GM18858 (cell line): ENCODE measurements around the gene RGSL1.
A peak's percentile ranks its signal among the peaks of the same experiment; 100 is the strongest.

Experiments used
- ATAC-seq: cut with Tn5 transposase; IDR thresholded peaks from one replicate; pipeline ENCODE4 v1.9.1; 2021; ENCODE audit not compliant: unreplicated experiment

The RGSL1 gene

DNA sequence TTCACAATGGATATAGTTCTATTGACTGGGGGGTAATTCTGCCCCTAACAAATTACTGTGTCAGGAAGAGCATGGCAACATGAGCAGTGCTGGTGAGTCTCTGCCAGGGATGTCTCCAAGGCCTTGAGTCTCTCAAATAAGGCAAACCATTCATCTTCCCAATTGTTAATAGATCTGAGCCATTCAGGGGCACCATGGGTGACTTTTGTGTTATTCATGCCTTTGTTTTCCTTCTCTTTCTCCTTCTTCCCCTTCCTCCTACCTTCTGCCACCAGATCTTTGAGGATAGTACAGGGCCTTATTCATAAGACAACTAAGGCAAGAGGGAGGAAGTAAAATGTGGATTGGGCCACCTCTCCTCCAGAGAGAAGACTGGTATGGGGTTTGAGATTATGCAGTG is at the start of gene RGSL1:
TSS of gene RGSL1 (plus strand) at position 60 of the 400 bp plus-strand sequence. CDS start at position 80, 20 bp downstream.
- no peak for ATAC-seq

DNA sequence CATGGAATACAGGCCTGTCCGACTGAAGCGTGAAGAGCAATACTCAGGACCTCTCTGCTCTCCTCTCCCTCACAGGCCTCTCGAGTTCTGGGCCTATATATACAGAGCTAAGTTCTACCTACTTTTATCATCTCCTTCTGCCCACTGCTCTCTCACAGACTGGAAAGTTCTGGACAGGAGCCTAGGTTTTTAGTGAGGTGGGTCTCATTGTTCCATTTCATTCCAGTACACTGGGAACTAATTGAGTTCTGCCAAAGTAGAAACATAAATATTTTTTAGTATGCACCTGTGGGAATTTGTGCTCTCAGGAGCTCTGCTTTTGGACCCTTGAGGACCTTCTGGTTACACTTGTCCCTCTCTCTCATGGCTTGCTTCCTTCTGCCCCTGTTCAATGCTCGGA is 49.4 kb upstream of the RGSL1 start, which contains the start of gene TEDDM1:
TSS of gene TEDDM1 (minus strand) at position 101 of the 400 bp plus-strand sequence. CDS start 182 bp downstream, outside the sequence.
- no peak for ATAC-seq

- no peak for ATAC-seq
These were observed 45.2 kb upstream of the RGSL1 start for GRCh38 chr1:182404781-182405180.

DNA sequence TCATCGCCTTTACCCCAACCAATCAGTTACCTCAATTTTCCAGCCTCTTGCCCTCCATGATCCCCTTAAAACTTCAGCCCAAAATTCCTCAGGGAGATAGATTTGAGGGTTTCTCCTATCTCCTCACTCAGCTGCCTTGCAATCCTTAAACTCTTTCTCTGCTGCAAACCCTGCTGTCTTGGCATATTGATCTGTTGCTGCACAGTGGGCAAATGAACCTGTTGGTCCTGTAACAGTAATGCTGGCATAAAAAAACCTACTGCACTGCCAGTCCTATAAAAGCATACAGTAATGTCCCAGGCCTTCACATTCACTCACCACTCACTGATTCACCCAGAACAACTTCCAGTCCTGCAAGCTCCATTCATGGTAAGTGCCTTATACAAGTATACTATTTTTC is 44.4 kb upstream of the RGSL1 start:
- no peak for ATAC-seq

- no peak for ATAC-seq
These were observed 43.9 kb upstream of the RGSL1 start for GRCh38 chr1:182406012-182406411.

- ATAC-seq: no peak
These were observed 42.2 kb upstream of the RGSL1 start for GRCh38 chr1:182407724-182408123.

DNA sequence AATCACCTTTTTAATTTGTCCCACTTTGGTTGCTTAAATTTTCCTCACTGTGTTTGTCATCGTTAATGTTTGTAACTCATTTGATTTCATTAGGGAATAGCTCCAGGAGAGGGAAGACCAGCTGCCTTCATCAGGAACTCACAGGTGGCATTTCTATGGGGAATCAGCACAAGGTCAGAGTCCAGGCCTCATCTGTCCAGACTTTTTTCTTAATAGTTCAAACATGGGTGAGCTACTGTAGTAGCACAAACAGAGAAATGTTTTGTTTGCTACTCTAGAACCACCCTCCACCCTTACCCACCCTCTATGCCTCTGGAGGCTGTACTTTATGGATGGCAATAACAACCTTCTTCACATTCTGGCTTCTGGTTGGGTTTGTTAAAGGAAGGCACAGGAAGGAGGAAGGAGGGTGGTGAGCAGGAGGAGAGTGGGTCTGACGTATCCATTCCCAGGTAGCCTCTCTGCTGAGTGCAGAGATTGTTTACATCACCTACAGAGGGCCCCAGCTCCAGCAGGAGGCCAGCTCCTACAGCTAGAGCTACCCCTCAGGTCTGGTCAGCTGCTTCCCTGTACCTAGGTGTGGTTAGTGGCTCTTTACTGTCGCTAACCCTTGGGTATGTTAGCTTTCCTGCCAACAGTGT is 41.4 kb upstream of the RGSL1 start:
- no peak for ATAC-seq

DNA sequence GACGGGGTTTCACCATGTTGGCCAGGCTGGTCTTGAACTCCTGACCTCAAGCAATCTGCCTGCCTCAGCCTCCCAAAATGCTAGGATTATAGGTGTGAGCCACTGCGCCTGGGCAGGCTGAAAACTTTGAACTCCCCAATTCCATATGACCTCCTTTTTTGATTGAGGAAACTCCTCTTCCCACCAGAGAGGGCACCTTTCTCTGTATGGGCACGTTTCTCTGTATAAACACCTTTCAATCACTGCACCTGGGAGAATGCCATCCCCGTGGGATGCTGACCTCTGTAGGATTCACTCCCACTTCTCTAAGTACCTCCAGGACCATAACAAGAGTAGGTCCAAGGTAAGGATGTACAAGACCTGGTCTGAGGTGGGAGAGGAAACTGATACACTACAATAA is 39.8 kb upstream of the RGSL1 start:
- ATAC-seq: no peak

- ATAC-seq: no peak
These were observed 39.2 kb upstream of the RGSL1 start for GRCh38 chr1:182410620-182411273.

DNA sequence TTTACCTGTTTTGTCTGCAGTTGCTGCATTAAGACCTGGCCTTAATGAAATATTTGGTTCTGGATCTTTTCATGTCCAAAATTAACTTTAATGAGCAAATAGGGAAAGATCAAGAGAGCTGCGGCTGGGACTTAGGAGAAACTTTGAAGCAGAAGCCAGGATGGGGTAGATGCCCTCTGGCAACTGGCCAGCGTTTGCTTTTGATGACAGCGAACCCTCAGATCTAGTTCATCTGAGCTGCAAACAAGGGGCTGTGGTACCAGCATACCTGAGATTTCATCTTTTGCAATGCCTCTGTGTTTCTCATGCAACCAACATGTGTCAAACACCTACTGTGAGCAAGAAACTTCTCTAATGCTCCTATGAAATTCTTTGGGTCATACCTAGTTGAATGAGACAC is 36.5 kb upstream of the RGSL1 start:
- no peak for ATAC-seq

GRCh38 chr1:182413969-182414368 is 36.0 kb upstream of the RGSL1 start:
- no peak for ATAC-seq

DNA sequence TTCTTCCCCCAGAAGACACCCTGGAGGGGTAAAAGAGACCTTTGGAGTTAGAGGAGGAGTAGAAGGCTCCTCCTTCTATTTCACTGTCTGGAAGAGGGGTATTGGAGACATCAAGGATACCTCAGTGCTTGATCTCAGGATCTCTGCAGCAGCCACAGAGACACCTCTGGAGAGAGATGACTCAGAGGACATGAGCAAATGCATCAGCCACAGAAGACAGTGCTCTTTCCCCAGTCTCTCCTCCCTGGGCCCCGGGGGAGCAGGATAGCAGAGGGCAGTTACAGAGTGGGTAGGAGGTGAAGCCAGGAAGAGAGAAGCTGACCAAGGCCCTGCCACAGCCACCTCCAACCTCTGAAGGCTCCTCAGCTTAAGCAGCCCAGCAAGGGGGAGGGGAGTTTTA is 34.2 kb upstream of the RGSL1 start:
- ATAC-seq: no peak

GRCh38 chr1:182426442-182427430 is 23.2 kb upstream of the RGSL1 start:
- ATAC-seq: peak; percentile 64

GRCh38 chr1:182428043-182428442 is 21.9 kb upstream of the RGSL1 start:
- ATAC-seq: no peak

DNA sequence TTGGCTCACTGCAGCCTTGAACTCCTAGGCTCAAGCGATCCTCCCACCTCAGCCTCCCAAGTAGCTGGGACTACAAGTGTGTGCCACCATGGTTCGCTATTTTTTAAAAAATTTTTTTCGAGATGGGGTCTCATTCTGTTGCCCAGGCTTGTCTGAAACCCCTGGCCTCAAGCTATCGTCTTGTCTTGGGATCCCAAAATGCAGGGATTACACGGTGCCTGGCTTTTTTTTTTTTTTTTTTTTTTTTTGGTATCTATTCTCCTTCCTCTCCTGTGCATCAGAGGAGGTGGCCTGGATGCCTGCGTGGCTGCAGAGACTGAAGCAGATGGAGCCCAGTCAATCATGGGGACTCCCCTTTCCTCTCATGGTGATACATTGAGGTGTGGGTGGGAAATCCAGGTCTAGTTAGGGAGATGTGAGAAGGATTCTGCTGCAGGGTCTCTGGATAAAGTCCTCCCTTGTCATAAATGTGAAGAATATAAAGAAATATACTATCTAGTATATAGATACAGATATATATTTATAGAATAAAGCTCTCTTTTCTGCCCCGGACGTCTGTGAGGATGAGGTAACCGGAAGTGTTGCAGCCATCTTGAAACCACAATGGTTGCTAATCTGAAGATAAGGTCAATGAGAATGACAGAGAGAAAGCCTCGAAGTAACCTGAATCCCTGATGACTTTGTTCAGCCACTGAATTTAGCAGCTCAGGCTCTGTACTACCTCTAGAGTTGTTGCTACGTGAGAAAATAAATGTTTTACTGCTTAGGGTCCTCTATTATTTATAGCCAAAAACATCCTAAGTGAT is 19.5 kb upstream of the RGSL1 start:
- ATAC-seq: no peak

DNA sequence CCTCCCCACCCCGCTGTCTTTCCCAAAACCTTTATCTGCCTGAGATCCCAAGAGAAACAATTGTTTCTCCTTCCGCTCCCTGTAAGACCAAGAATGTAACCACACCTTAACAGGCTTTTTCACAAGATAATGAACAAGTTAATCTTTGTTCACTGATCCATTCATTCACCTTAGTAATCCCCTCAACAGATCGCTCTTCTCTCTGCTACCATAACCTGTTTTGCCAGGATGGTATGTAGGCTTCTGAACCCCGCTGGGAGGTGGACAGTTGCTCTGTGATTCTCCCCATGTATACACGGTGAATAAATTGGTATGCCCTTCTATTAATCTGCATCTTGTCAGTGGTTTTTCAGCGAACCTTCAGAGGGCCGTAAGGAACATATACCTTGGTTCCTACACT is 18.7 kb upstream of the RGSL1 start:
- ATAC-seq: no peak

DNA sequence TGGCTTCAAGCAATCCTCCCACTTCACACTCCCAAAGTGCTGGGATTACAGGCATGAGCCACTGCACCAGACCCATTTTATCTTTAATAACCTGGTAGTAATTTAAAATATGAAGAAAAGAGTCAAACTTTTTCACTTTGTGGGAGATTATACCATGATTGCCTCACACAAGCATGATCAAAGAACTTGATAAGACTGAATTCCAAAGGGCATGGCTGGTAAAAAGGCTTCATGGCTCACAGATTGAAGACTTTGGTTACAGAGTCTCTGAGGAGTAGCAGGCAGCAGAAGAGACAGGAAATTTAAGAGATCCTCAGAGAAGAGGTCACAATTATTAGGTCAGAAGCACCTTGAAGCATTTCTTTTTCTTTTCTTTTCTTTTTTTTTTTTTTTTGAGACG is 16.4 kb upstream of the RGSL1 start:
- no peak for ATAC-seq

GRCh38 chr1:182438326-182438725 is 11.6 kb upstream of the RGSL1 start:
- no peak for ATAC-seq

DNA sequence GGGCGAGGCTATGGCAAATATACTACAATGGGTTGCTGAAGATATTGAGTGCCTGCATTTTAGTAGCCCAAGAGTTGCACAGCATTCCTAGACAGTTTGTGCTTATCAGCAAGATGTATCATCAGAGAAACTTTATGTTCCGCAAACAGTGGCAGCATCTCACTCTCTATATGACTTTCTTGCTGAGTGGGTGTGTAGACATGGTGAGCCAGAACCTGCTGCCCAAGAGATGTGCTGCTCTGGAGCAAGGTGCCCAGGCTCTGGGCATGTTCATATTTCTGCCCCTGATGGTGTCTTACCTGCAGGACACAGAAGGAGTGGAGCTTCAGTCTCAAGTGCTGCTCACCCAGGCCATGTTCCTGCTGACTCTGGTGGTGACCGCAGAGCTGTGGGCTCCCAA is 8.2 kb upstream of the RGSL1 start:
- ATAC-seq: no peak

GRCh38 chr1:182442333-182442732 is 7.6 kb upstream of the RGSL1 start:
- ATAC-seq: no peak

DNA sequence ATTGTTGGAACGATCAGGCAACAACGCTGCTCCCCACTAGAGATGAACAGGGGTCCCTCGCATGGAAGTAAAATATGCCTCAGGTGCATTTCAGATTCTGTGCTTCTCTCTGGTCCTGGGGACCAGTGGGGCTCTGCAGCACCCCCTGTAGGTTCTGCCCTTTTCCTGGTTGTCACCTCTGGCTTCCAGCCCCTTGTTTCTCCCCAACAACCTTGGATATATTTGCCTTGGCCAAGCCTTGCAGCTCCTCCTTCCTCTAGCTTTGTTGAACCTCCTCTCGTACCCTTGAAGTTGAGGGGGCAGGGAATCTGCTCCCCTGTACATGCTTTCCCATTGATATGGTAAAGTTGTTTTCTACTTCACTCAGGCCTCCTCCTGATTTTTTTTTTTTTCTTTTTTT is 5.4 kb upstream of the RGSL1 start:
- ATAC-seq: no peak
